GM20431 (cell line): ENCODE results near the gene COIL.

ENCODE experiments used
- in situ Hi-C: fragments of 300-500 bp; cut with MseI, MboI; formaldehyde crosslinking; loops from one replicate; pipeline ENCODE4 v1.15.0; 2020; ENCODE audit warnings: low sequenced_read_pairs; ENCODE audit not compliant: unreplicated experiment

Gene COIL

DNA sequence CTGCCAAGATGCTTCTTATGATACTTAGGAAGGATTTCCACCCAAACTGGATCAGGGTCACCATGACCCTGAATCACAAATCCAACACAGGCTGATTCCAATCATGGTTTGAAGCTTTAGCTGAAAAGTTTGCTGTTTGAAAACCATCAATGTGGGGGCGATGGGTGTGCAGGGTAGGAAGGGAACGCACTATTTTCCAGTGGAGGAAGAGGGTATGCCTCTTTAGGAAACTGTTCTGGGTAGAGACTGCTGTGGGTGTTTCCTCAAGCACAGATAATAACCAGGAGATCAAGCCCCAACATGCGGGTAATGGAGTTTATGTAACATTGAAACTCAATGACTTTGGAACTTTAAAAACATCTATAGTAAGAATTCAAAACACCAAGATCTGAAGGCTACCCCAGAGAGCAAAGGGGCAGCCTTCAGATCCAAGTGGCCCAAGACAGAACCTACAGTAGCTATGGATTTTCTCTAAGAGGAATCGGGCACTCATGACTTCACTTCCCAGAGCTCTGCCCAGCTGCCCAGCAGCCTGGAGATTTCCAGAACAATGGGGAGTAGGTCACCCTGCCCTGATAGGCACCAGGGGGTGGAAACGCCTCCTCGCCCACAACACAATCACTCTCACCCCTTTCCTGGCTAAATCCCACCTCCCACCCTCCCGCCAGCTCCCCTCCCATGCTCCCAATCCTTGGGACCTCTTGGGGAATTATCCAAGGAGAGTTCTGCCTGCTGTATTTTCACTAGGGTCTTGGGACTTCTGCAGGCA lies 69.8 kb downstream of the COIL start:
- in situ Hi-C loops: no loop called here

- in situ Hi-C loops: no loop called here
These were observed 70.5 kb downstream of the COIL start for GRCh38 chr17:56890390-56890789.
